HG03196 (cell line): ENCODE data around the gene BFAR.
"Not testable (repeated sequence)": the region's sequence is repeated elsewhere in the genome, so short reads cannot be mapped to it uniquely, and the experiment has no call there.

ENCODE experiments used
- ATAC-seq: cut with Tn5 transposase; IDR thresholded peaks from one replicate; pipeline ENCODE4 v1.9.1; 2021; ENCODE audit not compliant: unreplicated experiment

BFAR gene

DNA sequence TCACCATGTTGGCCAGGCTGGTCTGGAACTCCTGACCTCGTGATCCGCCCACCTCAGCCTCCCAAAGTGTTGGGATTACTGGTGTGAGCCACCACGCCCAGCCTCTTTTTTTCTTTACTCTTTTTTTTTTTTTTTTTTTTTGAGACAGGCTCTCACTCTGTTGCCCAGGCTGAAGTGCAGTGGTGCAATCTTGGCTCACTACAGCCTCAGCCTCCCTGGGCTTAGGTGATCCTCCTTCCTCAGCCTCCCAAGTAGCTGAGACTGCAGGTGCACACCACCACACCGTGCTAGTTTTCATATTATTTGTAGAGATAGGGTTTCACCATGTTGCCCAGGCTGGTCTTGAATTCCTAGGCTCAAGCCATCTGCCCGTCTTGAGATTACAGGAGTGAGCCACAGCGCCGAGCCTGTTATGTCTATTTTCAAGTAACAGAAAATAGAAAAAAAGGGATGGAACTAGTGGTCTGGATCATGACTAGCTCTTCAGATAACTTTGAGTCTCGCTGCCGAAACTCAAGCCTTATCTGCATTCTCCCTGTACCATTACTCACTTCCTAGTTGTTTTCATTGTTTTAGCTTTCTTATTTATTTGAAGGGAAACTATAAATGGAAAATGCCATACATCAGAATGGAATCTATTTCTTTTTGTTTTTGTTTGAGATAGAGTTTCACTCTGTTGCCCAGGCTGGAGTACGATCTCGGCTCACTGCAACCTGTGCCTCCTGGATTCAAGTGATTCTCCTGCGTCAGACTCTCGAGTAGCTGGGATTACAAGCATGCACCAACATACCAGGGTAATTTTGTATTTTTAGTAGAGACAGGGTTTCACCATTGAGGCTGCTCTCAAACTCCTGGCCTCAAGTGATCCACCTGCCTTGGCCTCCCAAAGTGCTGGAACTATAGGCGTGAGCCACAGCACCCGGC, 53.4 kb downstream of the BFAR start:
- not testable (repeated sequence) for ATAC-seq

DNA sequence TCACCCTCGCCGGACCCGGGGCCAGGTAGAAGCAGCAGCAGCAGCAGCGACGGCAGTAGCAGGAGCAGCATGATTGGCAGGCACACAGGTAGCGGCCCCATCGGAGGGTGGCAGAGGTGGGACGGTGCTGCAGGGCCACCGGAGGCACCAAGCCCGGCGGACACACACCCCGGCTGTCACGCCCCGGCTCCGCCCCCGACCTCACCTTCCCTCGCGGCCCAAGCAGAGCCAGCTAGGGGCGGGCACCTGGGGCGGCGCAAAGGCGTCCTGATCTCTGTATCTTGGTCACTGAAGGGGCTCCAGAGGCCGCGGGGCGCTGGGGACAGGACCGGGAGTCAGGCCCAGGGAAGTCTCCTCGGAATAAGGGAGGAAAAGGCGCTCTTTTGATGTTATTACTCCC, 61.4 kb downstream of the BFAR start, which contains the start of gene PLA2G10:
TSS of gene PLA2G10 (minus strand) at position 180 of the 400 bp plus-strand sequence. CDS start at position 101, 79 bp downstream.
- ATAC-seq, result not testable (repeated sequence)

DNA sequence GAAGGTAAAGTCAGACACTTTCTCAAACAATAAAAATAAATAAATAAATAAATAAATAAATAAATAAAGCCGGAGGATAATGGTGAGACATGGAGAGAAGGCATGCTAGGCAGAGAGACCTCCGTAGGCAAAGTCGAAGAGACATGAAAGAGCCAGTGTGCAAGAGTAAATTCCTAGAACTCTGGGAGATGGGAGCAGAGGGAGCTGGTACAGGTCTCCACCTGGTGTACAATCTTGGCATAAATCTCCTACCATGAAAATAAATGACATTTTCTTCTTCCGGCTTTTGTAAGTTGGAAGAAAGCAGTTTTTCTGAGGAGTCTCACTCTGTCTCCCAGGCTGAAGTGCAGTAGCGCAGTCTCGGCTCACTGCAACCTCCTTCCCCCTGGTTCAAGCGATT, 69.1 kb downstream of the BFAR start:
- not testable (repeated sequence) for ATAC-seq

GRCh38 chr16:14702672-14703071, 69.9 kb downstream of the BFAR start:
- not testable (repeated sequence) for ATAC-seq

GRCh38 chr16:14703156-14704011, 70.6 kb downstream of the BFAR start, which contains the start of gene NPIPA3:
TSS of gene NPIPA3 (plus strand) at chr16:14703411. CDS start at chr16:14708944, 5,533 bp downstream.
- ATAC-seq, result peak; percentile 99
